ENCODE results near the gene STARD13.

GRCh38 chr13:33219926-33220325 is 65.6 kb downstream of the STARD13 start:
- TF ChIP-seq CTCF (IDR thresholded peaks at IDR 0.05; ENCODE audit: low read length): no peak
- no peak for TF ChIP-seq EZH2 (optimal IDR thresholded peaks at IDR 0.05; ENCODE audit: low read depth, low read length)
- TF ChIP-seq EZH2phosphoT487 (IDR thresholded peaks at IDR 0.05; ENCODE audit: low read length): no peak

Data from MM.1S (cell line).